Esophagus muscularis mucosa (tissue), 4 donors: ENCODE data around the gene CRYBG2.

Experiments used
- CTCF ChIP-seq, 3 experiments: fragments of 200-600 bp in 2 of 3; fragments of 450-650 bp in 1 of 3; sonication (generic) in 2 of 3; IDR thresholded peaks; one replicate each; pipeline ENCODE4 v1.5.1; 2017 to 2019; ENCODE audit warnings: antibody characterized with exemption in 3 of 3, mild to moderate bottlenecking in 2 of 3, moderate library complexity in 1 of 3
- EP300 ChIP-seq: sonication (generic); formaldehyde crosslinking; IDR thresholded peaks from one replicate; pipeline ENCODE4 v1.6.1; 2017; ENCODE audit warnings: antibody characterized with exemption
- POLR2A ChIP-seq: fragments of 450-650 bp; IDR thresholded peaks from one replicate; pipeline ENCODE4 v1.6.1; 2017; ENCODE audit warnings: antibody characterized with exemption, moderate library complexity, mild to moderate bottlenecking, low read depth
- POLR2AphosphoS5 ChIP-seq, 2 donors: sonication (generic); formaldehyde crosslinking; IDR thresholded peaks; one replicate each; pipeline ENCODE4 v1.6.1; 2017; ENCODE audit warnings: antibody characterized with exemption in 2 of 2

GRCh38 chr1:26352338-26352679 lies 1.6 kb downstream of the CRYBG2 start:
- TF ChIP-seq EP300 (no peak), CTCF (IDR thresholded peaks at IDR 0.05) (no peak), POLR2A (no peak), POLR2AphosphoS5 (IDR thresholded peaks at IDR 0.05) (no peak)
